GM18870 (cell line): ENCODE results near the gene SCAF8.

ENCODE experiments used
- ATAC-seq: cut with Tn5 transposase; IDR thresholded peaks from one replicate; pipeline ENCODE4 v1.9.1; 2021; ENCODE audit warnings: moderate library complexity; ENCODE audit not compliant: unreplicated experiment

The SCAF8 gene

GRCh38 chr6:154882107-154882506 is 148.9 kb downstream of the SCAF8 start:
- ATAC-seq = no peak
